ENCODE measurements around the gene OR52H1.
A peak's percentile ranks its signal among the peaks of the same experiment; 100 is the strongest.

Gene OR52H1

DNA sequence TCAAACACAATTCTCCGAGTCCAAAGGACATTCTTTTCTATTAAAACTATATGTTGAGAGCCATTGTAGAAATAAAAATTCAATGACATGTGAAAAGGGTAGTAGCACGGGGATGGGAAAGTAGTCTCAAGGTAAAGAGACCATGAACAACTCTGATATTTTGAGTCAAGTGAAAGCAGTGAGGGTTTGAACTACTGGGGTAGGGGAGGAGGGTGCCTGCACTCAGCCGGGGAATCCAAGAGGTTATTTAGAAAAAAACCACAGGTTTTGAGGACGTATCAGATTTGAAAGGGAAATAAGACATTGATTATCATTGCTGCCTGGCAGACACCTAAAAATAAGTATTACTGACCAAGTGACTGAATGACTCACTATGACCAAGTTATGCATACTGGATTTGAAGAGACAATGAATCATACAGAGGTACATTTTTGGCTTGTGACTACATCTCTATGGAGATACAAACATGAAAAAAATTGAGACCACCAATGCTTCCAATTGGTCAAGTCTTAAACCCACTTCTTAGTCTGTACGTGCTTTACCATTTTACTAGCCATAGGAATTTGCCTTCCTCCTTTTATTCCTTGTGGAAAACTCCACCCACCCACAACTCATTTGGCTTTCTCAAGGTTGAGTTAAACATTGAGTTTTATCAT is 2.2 kb upstream of the OR52H1 start:
- H3K79me1 ChIP-seq (ENCODE audit: low read length) = no peaks in the 10 kb centered on the region
- no peak overlapping the region for H2BK5ac ChIP-seq (ENCODE audit: low read length)
- H3K4ac ChIP-seq (ENCODE audit: low read depth, low read length) = no peak overlapping the region
- H3K27me3 ChIP-seq (ENCODE audit: insufficient read depth, low read length, poor library complexity) = no peaks in the 10 kb centered on the region
- H3K36me3 ChIP-seq (ENCODE audit: control insufficient read depth, insufficient read depth, low read length) = no peaks in the 10 kb centered on the region
- no peak for DNase-seq
- no peak overlapping the region for H4K5ac ChIP-seq (ENCODE audit: low read length)
- H3K4me3 ChIP-seq (ENCODE audit: low read length) = no peak overlapping the region
- WGBS (ENCODE audit: extremely low coverage, insufficient coverage, low lambda C conversion rate) = no CpG with 5 or more reads among the region's 5 CpGs
- no peak overlapping the region for H2BK15ac ChIP-seq (replicated peaks; ENCODE audit: low read depth)
- H3K4me2 ChIP-seq (ENCODE audit: low read length) = no peak overlapping the region
- no peak overlapping the region for H3K23ac ChIP-seq (ENCODE audit: low read length)
- no peaks in the 10 kb centered on the region for H3K4me1 ChIP-seq (ENCODE audit: control insufficient read depth, low read depth, low read length)
- H3K9ac ChIP-seq (ENCODE audit: low read length) = no peak overlapping the region
- H3K18ac ChIP-seq (ENCODE audit: low read length) = no peak overlapping the region
- H2BK120ac ChIP-seq (ENCODE audit: low read depth, low read length) = no peak overlapping the region
- no peak overlapping the region for H3K27ac ChIP-seq (ENCODE audit: low read depth, low read length)
- no peak overlapping the region for H4K8ac ChIP-seq (ENCODE audit: low read depth, low read length)
- H3K56ac ChIP-seq (ENCODE audit: low read length) = no peak overlapping the region
- no peaks in the 10 kb centered on the region for H3K79me2 ChIP-seq (ENCODE audit: control insufficient read depth, insufficient read depth, low read length)
- no peak overlapping the region for H2AK5ac ChIP-seq (ENCODE audit: low read length)

DNA sequence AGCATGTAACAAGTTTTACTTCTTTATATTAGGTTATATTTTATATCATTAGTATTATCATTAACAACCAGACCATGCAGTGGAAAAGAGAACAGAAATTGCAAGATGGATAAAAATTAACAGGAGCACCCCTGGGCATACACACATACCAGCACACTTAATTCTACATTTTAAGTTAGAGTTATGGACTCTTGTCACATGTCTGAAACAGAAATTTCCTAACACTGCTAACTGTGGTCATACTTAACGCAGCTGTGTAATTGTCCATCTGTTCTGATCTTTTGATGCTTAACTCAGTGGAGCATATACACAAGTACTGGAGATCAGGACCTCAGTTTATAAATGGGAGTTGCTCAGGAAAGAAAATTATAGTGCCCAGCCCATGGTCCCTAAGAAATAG is 358 bp downstream of the OR52H1 start:
- Histone ChIP-seq H3K56ac (ENCODE audit: low read length) (no peak overlapping the region), H3K36me3 (ENCODE audit: control insufficient read depth, insufficient read depth, low read length) (no peaks in the 10 kb centered on the region), H3K27ac (ENCODE audit: low read depth, low read length) (no peak overlapping the region), H2BK120ac (ENCODE audit: low read depth, low read length) (no peak overlapping the region), H3K23ac (ENCODE audit: low read length) (no peak overlapping the region), H2BK5ac (ENCODE audit: low read length) (no peak overlapping the region), H3K4me2 (ENCODE audit: low read length) (no peak overlapping the region), H3K4ac (ENCODE audit: low read depth, low read length) (no peak overlapping the region), H3K79me1 (ENCODE audit: low read length) (no peaks in the 10 kb centered on the region), H4K5ac (ENCODE audit: low read length) (no peak overlapping the region), H3K4me3 (ENCODE audit: low read length) (no peak overlapping the region), H2BK15ac (replicated peaks; ENCODE audit: low read depth) (no peak overlapping the region), H3K4me1 (ENCODE audit: control insufficient read depth, low read depth, low read length) (no peaks in the 10 kb centered on the region), H4K8ac (ENCODE audit: low read depth, low read length) (no peak overlapping the region), H3K79me2 (ENCODE audit: control insufficient read depth, insufficient read depth, low read length) (no peaks in the 10 kb centered on the region), H3K18ac (ENCODE audit: low read length) (no peak overlapping the region), H3K9ac (ENCODE audit: low read length) (no peak overlapping the region), H2AK5ac (ENCODE audit: low read length) (no peak overlapping the region), H3K27me3 (ENCODE audit: insufficient read depth, low read length, poor library complexity) (no peaks in the 10 kb centered on the region)
- no CpG with 5 or more reads among the region's 1 CpG for WGBS (ENCODE audit: extremely low coverage, insufficient coverage, low lambda C conversion rate)
- DNase-seq = no peak

DNA sequence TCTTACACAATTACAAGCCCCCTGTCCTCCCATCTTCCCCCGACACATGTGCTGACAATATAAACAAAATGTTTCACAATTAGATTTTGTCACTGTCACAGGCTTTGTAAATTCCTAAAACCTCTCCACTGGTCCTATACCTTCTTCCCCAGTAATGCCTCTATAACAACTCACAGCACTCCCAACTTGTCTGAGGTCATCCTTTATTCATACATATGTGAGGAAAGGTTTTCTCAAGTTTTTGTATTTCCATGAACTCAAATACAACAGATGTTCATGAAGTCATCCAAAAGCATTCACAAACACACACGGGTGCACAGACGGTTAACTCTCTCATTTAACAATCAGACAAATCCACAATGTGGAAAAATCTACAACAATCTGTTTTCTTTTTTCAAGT is 1.9 kb downstream of the OR52H1 start:
- no peak overlapping the region for H3K18ac ChIP-seq (ENCODE audit: low read length)
- WGBS (ENCODE audit: extremely low coverage, insufficient coverage, low lambda C conversion rate) = 100% methylated on average over 1 of the region's 3 CpGs
- H3K27me3 ChIP-seq (ENCODE audit: insufficient read depth, low read length, poor library complexity) = no peaks in the 10 kb centered on the region
- no peak overlapping the region for H2BK120ac ChIP-seq (ENCODE audit: low read depth, low read length)
- no peaks in the 10 kb centered on the region for H3K79me2 ChIP-seq (ENCODE audit: control insufficient read depth, insufficient read depth, low read length)
- no peak overlapping the region for H3K9ac ChIP-seq (ENCODE audit: low read length)
- no peak overlapping the region for H3K27ac ChIP-seq (ENCODE audit: low read depth, low read length)
- H2AK5ac ChIP-seq (ENCODE audit: low read length) = no peak overlapping the region
- H3K79me1 ChIP-seq (ENCODE audit: low read length) = no peaks in the 10 kb centered on the region
- H2BK15ac ChIP-seq (replicated peaks; ENCODE audit: low read depth) = no peak overlapping the region
- H3K4ac ChIP-seq (ENCODE audit: low read depth, low read length) = no peak overlapping the region
- H3K4me2 ChIP-seq (ENCODE audit: low read length) = no peak overlapping the region
- peak; percentile 19 for DNase-seq
- H3K4me3 ChIP-seq (ENCODE audit: low read length) = no peak overlapping the region
- no peaks in the 10 kb centered on the region for H3K36me3 ChIP-seq (ENCODE audit: control insufficient read depth, insufficient read depth, low read length)
- no peak overlapping the region for H4K8ac ChIP-seq (ENCODE audit: low read depth, low read length)
- H2BK5ac ChIP-seq (ENCODE audit: low read length) = no peak overlapping the region
- H3K4me1 ChIP-seq (ENCODE audit: control insufficient read depth, low read depth, low read length) = no peaks in the 10 kb centered on the region
- no peak overlapping the region for H3K56ac ChIP-seq (ENCODE audit: low read length)
- H4K5ac ChIP-seq (ENCODE audit: low read length) = no peak overlapping the region
- H3K23ac ChIP-seq (ENCODE audit: low read length) = no peak overlapping the region

DNA sequence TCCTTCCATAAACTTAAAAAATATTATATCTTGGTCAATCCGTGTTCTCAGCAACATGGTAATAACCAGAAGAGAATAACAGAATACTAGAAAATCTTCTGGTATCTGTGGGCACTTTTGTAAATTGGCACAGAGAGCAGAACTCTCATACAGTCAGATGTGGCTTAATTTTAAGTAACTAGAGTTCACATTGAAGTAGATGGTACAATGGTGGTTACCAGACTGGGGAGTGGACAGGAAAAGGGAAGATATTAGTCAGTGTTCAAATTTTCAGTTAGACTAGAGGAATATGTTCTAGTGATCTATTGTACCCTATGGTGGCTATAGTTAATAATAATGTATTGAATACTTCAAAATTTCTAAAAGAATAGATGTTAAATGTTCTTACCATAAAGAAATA is 6.9 kb downstream of the OR52H1 start:
- Histone ChIP-seq H3K4me1 (ENCODE audit: control insufficient read depth, low read depth, low read length) (no peaks in the 10 kb centered on the region), H3K9ac (ENCODE audit: low read length) (no peak overlapping the region), H3K27me3 (ENCODE audit: insufficient read depth, low read length, poor library complexity) (no peaks in the 10 kb centered on the region), H3K23ac (ENCODE audit: low read length) (no peak overlapping the region), H3K4me2 (ENCODE audit: low read length) (no peak overlapping the region), H3K36me3 (ENCODE audit: control insufficient read depth, insufficient read depth, low read length) (no peaks in the 10 kb centered on the region), H3K4me3 (ENCODE audit: low read length) (no peak overlapping the region), H3K18ac (ENCODE audit: low read length) (no peak overlapping the region), H2BK120ac (ENCODE audit: low read depth, low read length) (no peak overlapping the region), H3K79me1 (ENCODE audit: low read length) (no peaks in the 10 kb centered on the region), H2AK5ac (ENCODE audit: low read length) (no peak overlapping the region), H4K5ac (ENCODE audit: low read length) (no peak overlapping the region), H2BK5ac (ENCODE audit: low read length) (no peak overlapping the region), H3K79me2 (ENCODE audit: control insufficient read depth, insufficient read depth, low read length) (no peaks in the 10 kb centered on the region), H3K56ac (ENCODE audit: low read length) (no peak overlapping the region), H4K8ac (ENCODE audit: low read depth, low read length) (no peak overlapping the region), H3K27ac (ENCODE audit: low read depth, low read length) (no peak overlapping the region), H3K4ac (ENCODE audit: low read depth, low read length) (no peak overlapping the region), H2BK15ac (replicated peaks; ENCODE audit: low read depth) (no peak overlapping the region)
- no CpG with 5 or more reads among the region's 1 CpG for WGBS (ENCODE audit: extremely low coverage, insufficient coverage, low lambda C conversion rate)
- no peak for DNase-seq

DNA sequence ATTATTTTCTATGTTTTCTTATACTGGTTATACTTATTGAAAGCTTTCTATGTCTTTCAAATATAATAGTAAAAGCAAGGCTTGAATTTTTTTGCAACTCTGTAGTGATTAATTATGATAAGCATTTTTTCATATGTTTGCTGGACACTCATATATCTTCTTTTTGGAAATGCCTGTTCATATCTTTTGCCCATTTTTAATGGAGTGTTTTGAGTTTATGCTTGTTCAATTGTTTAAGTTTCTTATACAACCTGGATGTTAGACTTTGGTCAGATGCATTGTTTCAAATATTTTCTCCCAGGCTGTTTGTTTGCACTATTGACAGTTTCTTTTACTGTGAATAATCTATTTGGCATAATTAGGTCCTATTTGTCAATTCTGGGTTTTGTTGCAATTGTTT is 11.9 kb downstream of the OR52H1 start:
- no peaks in the 10 kb centered on the region for H3K4me1 ChIP-seq (ENCODE audit: control insufficient read depth, low read depth, low read length)
- no peak overlapping the region for H4K5ac ChIP-seq (ENCODE audit: low read length)
- H3K4ac ChIP-seq (ENCODE audit: low read depth, low read length) = no peak overlapping the region
- no peak overlapping the region for H3K4me3 ChIP-seq (ENCODE audit: low read length)
- H3K36me3 ChIP-seq (ENCODE audit: control insufficient read depth, insufficient read depth, low read length) = no peaks in the 10 kb centered on the region
- H2BK15ac ChIP-seq (replicated peaks; ENCODE audit: low read depth) = no peak overlapping the region
- no peaks in the 10 kb centered on the region for H3K27me3 ChIP-seq (ENCODE audit: insufficient read depth, low read length, poor library complexity)
- H4K8ac ChIP-seq (ENCODE audit: low read depth, low read length) = no peak overlapping the region
- DNase-seq = no peak
- H2AK5ac ChIP-seq (ENCODE audit: low read length) = no peak overlapping the region
- H2BK5ac ChIP-seq (ENCODE audit: low read length) = no peak overlapping the region
- H3K9ac ChIP-seq (ENCODE audit: low read length) = no peak overlapping the region
- no peak overlapping the region for H3K27ac ChIP-seq (ENCODE audit: low read depth, low read length)
- H3K79me1 ChIP-seq (ENCODE audit: low read length) = no peaks in the 10 kb centered on the region
- no peak overlapping the region for H3K18ac ChIP-seq (ENCODE audit: low read length)
- no peak overlapping the region for H3K4me2 ChIP-seq (ENCODE audit: low read length)
- no peaks in the 10 kb centered on the region for H3K79me2 ChIP-seq (ENCODE audit: control insufficient read depth, insufficient read depth, low read length)
- H3K23ac ChIP-seq (ENCODE audit: low read length) = no peak overlapping the region
- H3K56ac ChIP-seq (ENCODE audit: low read length) = no peak overlapping the region
- H2BK120ac ChIP-seq (ENCODE audit: low read depth, low read length) = no peak overlapping the region

DNA sequence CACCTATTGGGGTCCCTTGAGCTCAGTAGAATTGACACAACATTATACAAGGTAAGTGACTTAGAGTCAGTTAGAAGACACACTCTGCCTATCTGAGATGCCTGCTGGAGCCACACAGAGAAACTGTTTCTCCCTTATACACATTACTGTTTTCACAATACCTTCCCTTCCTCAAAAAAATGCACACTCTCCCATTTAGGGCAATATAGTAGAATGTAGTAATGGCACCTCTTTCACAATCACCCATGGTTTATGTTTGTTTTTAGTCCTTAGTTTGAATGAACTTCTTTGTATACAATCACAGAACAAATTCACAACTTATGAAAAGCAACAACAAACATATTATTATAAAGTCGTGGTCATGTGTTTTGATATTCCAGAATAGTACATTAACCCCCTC is 14.3 kb downstream of the OR52H1 start:
- no peak overlapping the region for H3K56ac ChIP-seq (ENCODE audit: low read length)
- no peak overlapping the region for H3K23ac ChIP-seq (ENCODE audit: low read length)
- H3K9ac ChIP-seq (ENCODE audit: low read length) = no peak overlapping the region
- DNase-seq = no peak
- H2BK5ac ChIP-seq (ENCODE audit: low read length) = no peak overlapping the region
- H2AK5ac ChIP-seq (ENCODE audit: low read length) = no peak overlapping the region
- H4K8ac ChIP-seq (ENCODE audit: low read depth, low read length) = no peak overlapping the region
- no peak overlapping the region for H2BK15ac ChIP-seq (replicated peaks; ENCODE audit: low read depth)
- H3K27me3 ChIP-seq (ENCODE audit: insufficient read depth, low read length, poor library complexity) = no peaks in the 10 kb centered on the region
- H3K4me1 ChIP-seq (ENCODE audit: control insufficient read depth, low read depth, low read length) = no peaks in the 10 kb centered on the region
- H3K18ac ChIP-seq (ENCODE audit: low read length) = no peak overlapping the region
- no peaks in the 10 kb centered on the region for H3K79me2 ChIP-seq (ENCODE audit: control insufficient read depth, insufficient read depth, low read length)
- no peak overlapping the region for H4K5ac ChIP-seq (ENCODE audit: low read length)
- no peak overlapping the region for H3K4me3 ChIP-seq (ENCODE audit: low read length)
- H3K79me1 ChIP-seq (ENCODE audit: low read length) = no peaks in the 10 kb centered on the region
- H2BK120ac ChIP-seq (ENCODE audit: low read depth, low read length) = no peak overlapping the region
- no CpG with 5 or more reads among the region's 1 CpG for WGBS (ENCODE audit: extremely low coverage, insufficient coverage, low lambda C conversion rate)
- H3K36me3 ChIP-seq (ENCODE audit: control insufficient read depth, insufficient read depth, low read length) = no peaks in the 10 kb centered on the region
- H3K4me2 ChIP-seq (ENCODE audit: low read length) = no peak overlapping the region
- no peak overlapping the region for H3K4ac ChIP-seq (ENCODE audit: low read depth, low read length)
- H3K27ac ChIP-seq (ENCODE audit: low read depth, low read length) = no peak overlapping the region

Measured in mesendoderm (in vitro differentiated cells).